Fibroblast of skin of abdomen (primary cell): ENCODE results near the gene EMB.
"Not testable (repeated sequence)": the region's sequence is repeated elsewhere in the genome, so short reads cannot be mapped to it uniquely, and the experiment has no call there.

ENCODE experiments used
- DNase-seq: peaks from one replicate; pipeline ENCODE4 v3.0.0-alpha.2; 2013

EMB gene

GRCh38 chr5:50421184-50421950 lies 19.7 kb downstream of the EMB start:
- DNase-seq, result not testable (repeated sequence)

GRCh38 chr5:50420343-50420935 lies 20.6 kb downstream of the EMB start:
- DNase-seq, result no peak

GRCh38 chr5:50419656-50420055 lies 21.4 kb downstream of the EMB start:
- DNase-seq, result not testable (repeated sequence)

GRCh38 chr5:50416637-50417036 lies 24.5 kb downstream of the EMB start:
- not testable (repeated sequence) for DNase-seq

GRCh38 chr5:50415912-50416311 lies 25.2 kb downstream of the EMB start:
- no peak for DNase-seq

- not testable (repeated sequence) for DNase-seq
Measured at GRCh38 chr5:50410932-50411331, 30.2 kb downstream of the EMB start.

GRCh38 chr5:50406877-50407276 lies 34.2 kb downstream of the EMB start:
- DNase-seq, result no peak

GRCh38 chr5:50401336-50401735 lies 39.8 kb downstream of the EMB start:
- DNase-seq, result no peak

- peak; percentile 86 for DNase-seq
Measured at GRCh38 chr5:50393925-50394609, 47.0 kb downstream of the EMB start.

GRCh38 chr5:50392289-50392688 lies 48.8 kb downstream of the EMB start:
- DNase-seq, result peak; percentile 51

GRCh38 chr5:50384381-50384780 lies 56.7 kb downstream of the EMB start:
- not testable (repeated sequence) for DNase-seq

- DNase-seq, result not testable (repeated sequence)
Measured at GRCh38 chr5:50376696-50377095, 64.4 kb downstream of the EMB start.

GRCh38 chr5:50369287-50370033 lies 71.6 kb downstream of the EMB start:
- DNase-seq, result not testable (repeated sequence)

- no peak for DNase-seq
Measured at GRCh38 chr5:50365426-50366251, 75.4 kb downstream of the EMB start.

- DNase-seq, result not testable (repeated sequence)
Measured at GRCh38 chr5:50364535-50365309, 76.4 kb downstream of the EMB start.

GRCh38 chr5:50359187-50359586 lies 81.9 kb downstream of the EMB start:
- no peak for DNase-seq

- DNase-seq, result no peak
Measured at GRCh38 chr5:50352382-50352781, 88.7 kb downstream of the EMB start.
